ENCODE data around the gene OR9I1.

OR9I1 gene

DNA sequence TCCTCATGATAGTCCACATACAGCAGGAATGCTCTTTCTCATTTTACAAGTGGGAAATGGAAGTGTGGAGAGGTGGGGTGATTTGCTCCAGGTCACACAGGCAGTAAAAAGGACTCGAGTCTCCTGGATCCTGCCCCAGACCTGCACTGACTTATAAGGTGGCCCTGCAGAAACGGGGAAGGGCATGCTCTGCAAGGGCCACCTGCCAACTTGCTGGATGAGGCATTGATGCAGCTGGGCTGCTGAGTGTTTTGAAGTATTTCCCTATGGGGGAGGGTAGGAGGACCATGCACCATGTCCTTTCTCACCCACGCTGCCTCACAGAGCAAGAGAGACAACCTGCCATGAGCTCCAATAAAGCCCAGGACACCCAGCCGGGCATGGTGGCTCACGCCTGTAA, 57.6 kb downstream of the OR9I1 start:
- H3K27ac Mint-ChIP-seq: no peak overlapping the region
- no peaks in the 10 kb centered on the region for H3K9me3 Mint-ChIP-seq
- no peak overlapping the region for H3K4me3 Mint-ChIP-seq
- H3K4me1 Mint-ChIP-seq: no peaks in the 10 kb centered on the region
- H3K36me3 Mint-ChIP-seq: no peaks in the 10 kb centered on the region
- no peak for DNase-seq (ENCODE audit: low spot score in 2 of 2)
- ATAC-seq: no peak

All from stimulated activated effector memory CD8-positive, alpha-beta T cell treated with anti-CD3 and anti-CD28 coated beads, Interleukin-12 subunit alpha, Interleukin-12 subunit beta, amount 100 ng/mL, for 72 hours (primary cell).